CD4-positive, alpha-beta T cell treated with Interleukin-17A for 1 hour (primary cell): ENCODE data around the gene KRTCAP2.
"Not testable (repeated sequence)": the region's sequence is repeated elsewhere in the genome, so short reads cannot be mapped to it uniquely, and the experiment has no call there.

Experiments used
- DNase-seq: peaks from one replicate; pipeline ENCODE4 v3.0.0-alpha.2; 2020

Gene KRTCAP2

GRCh38 chr1:155198547-155198906, 25.4 kb upstream of the KRTCAP2 start:
- no peak for DNase-seq

- DNase-seq: peak; percentile 5
Observed at GRCh38 chr1:155197901-155198546, 24.9 kb upstream of the KRTCAP2 start.

- peak; percentile 5 for DNase-seq
Observed at GRCh38 chr1:155196893-155197638, 24.0 kb upstream of the KRTCAP2 start.

- no peak for DNase-seq
Observed at GRCh38 chr1:155196103-155196892, 23.2 kb upstream of the KRTCAP2 start.

GRCh38 chr1:155195201-155196102, 22.3 kb upstream of the KRTCAP2 start:
- DNase-seq: no peak

- DNase-seq: not testable (repeated sequence)
Observed at GRCh38 chr1:155193991-155194240, 20.8 kb upstream of the KRTCAP2 start.

GRCh38 chr1:155193275-155193990, 20.3 kb upstream of the KRTCAP2 start:
- DNase-seq: peak; percentile 82

- DNase-seq: peak; percentile 72
Observed at GRCh38 chr1:155192346-155193274, 19.5 kb upstream of the KRTCAP2 start.

- DNase-seq: no peak
Observed at GRCh38 chr1:155191904-155192303, 18.8 kb upstream of the KRTCAP2 start.

- not testable (repeated sequence) for DNase-seq
Observed at GRCh38 chr1:155189926-155190325, 16.8 kb upstream of the KRTCAP2 start.

- no peak for DNase-seq
Observed at GRCh38 chr1:155188268-155188667, 15.2 kb upstream of the KRTCAP2 start.

GRCh38 chr1:155187456-155187891, 14.4 kb upstream of the KRTCAP2 start:
- DNase-seq: no peak

GRCh38 chr1:155186794-155187455, 13.8 kb upstream of the KRTCAP2 start:
- no peak for DNase-seq

- no peak for DNase-seq
Observed at GRCh38 chr1:155186067-155186793, 13.1 kb upstream of the KRTCAP2 start.

- no peak for DNase-seq
Observed at GRCh38 chr1:155185783-155186066, 12.6 kb upstream of the KRTCAP2 start.

- DNase-seq: no peak
Observed at GRCh38 chr1:155184835-155185782, 12.0 kb upstream of the KRTCAP2 start.

- DNase-seq: no peak
Observed at GRCh38 chr1:155184351-155184811, 11.3 kb upstream of the KRTCAP2 start.

- no peak for DNase-seq
Observed at GRCh38 chr1:155183775-155184221, 10.7 kb upstream of the KRTCAP2 start.
